H1 (cell line): ENCODE data around the gene CHCHD1. TPM values are rescaled to one million over a fixed set of nuclear protein-coding genes. Genes with fewer than 3 reads are reported as not detected.

Source experiments
- CTCF ChIA-PET: fragments of 300-600 bp; sonication (Branson Sonifier 250); formaldehyde crosslinking; loops from one replicate; lab custom pipeline; 2021; ENCODE audit not compliant: partially characterized antibody; lab: Charles Lee
- POLR2A ChIA-PET: fragments of 300-600 bp; sonication (Branson Sonifier 250); formaldehyde crosslinking; loops from one replicate; lab custom pipeline; 2021; ENCODE audit warnings: inconsistent platforms; ENCODE audit not compliant: partially characterized antibody; lab: Charles Lee
- DNase-seq, 2 experiments: peaks; one replicate each; pipeline versions ENCODE4 v3.0.0 to v3.0.0-alpha.2; 2010 to 2022; ENCODE audit warnings: low spot score in 2 of 2, low read depth in 1 of 2, mixed read lengths in 1 of 2
- FAIRE-seq: peaks from 2 replicates; lab custom pipeline; 2011; peaks lifted over from hg19 to GRCh38; lab: Jason Lieb, UNC
- H2AFZ ChIP-seq: 2 replicates; pipeline ENCODE4 v1.8.1; 2012; ENCODE audit warnings: low read length, inconsistent platforms
- H2AK5ac ChIP-seq: 2 replicates; pipeline ENCODE4 v1.6.1; 2013; ENCODE audit warnings: low read depth, low read length
- H2BK120ac ChIP-seq: replicated peaks from 2 replicates; pipeline ENCODE3; 2013; ENCODE audit warnings: low read depth, low read length, inconsistent platforms
- H2BK12ac ChIP-seq: 2 replicates; pipeline ENCODE4 v1.6.1; 2013; ENCODE audit warnings: low read depth, low read length
- H2BK15ac ChIP-seq: 2 replicates; pipeline ENCODE4 v1.6.1; 2013; ENCODE audit warnings: low read length
- H2BK20ac ChIP-seq: 2 replicates; pipeline ENCODE4 v1.6.1; 2013; ENCODE audit warnings: low read length
- H2BK5ac ChIP-seq: 2 replicates; pipeline ENCODE4 v1.6.1; 2013; ENCODE audit warnings: low read depth, low read length
- H3K14ac ChIP-seq: 2 replicates; pipeline ENCODE4 v1.6.1; 2013; ENCODE audit warnings: inconsistent platforms; ENCODE audit not compliant: insufficient read length
- H3K18ac ChIP-seq: 2 replicates; pipeline ENCODE4 v1.6.1; 2013; ENCODE audit warnings: low read length; ENCODE audit errors: extremely low read depth
- H3K23ac ChIP-seq: 2 replicates; pipeline ENCODE4 v1.6.1; 2013; ENCODE audit warnings: inconsistent platforms; ENCODE audit not compliant: insufficient read length
- H3K23me2 ChIP-seq: 2 replicates; pipeline ENCODE4 v1.6.1; 2013; ENCODE audit warnings: low read depth, low read length
- H3K27ac ChIP-seq: 2 replicates; pipeline ENCODE4 v1.6.1; 2011; ENCODE audit warnings: low read depth, low read length, inconsistent platforms
- H3K27me3 ChIP-seq, 4 experiments: replicated peaks in 1 of 4; 1 replicate in 1 of 4; 2 replicates in 3 of 4; pipeline versions ENCODE4 v1.6.1 to v1.8.1; 2011 to 2013; ENCODE audit warnings: low read length in 3 of 4, mild to moderate bottlenecking in 3 of 4, inconsistent platforms in 2 of 4, mixed read lengths in 2 of 4, moderate library complexity in 1 of 4; ENCODE audit not compliant: control insufficient read depth in 3 of 4, insufficient read depth in 3 of 4; ENCODE audit errors: extremely low read depth in 1 of 4
- H3K36me3 ChIP-seq, 4 experiments: 2 replicates each; pipeline versions ENCODE4 v1.6.1 to v1.8.1; 2011 to 2013; ENCODE audit warnings: mild to moderate bottlenecking in 4 of 4, low read length in 3 of 4, moderate library complexity in 2 of 4, control low read depth in 1 of 4, inconsistent platforms in 1 of 4; ENCODE audit not compliant: insufficient read depth in 4 of 4, control insufficient read depth in 2 of 4
- H3K4ac ChIP-seq: replicated peaks from 2 replicates; pipeline ENCODE3; 2013; ENCODE audit warnings: low read length, low read depth, mixed read lengths, inconsistent platforms; ENCODE audit not compliant: insufficient read length
- H3K4me1 ChIP-seq, 4 experiments: replicated peaks in 1 of 4; 1 replicate in 1 of 4; 2 replicates in 3 of 4; pipeline versions ENCODE4 v1.6.1 to v1.8.1; 2011 to 2013; ENCODE audit warnings: low read length in 3 of 4, inconsistent platforms in 2 of 4, mixed read lengths in 1 of 4; ENCODE audit not compliant: insufficient read depth in 4 of 4, control insufficient read depth in 3 of 4
- H3K4me2 ChIP-seq, 2 experiments: 2 replicates each; pipeline versions ENCODE4 v1.6.1 to v1.8.1; 2011 to 2013; ENCODE audit warnings: low read depth in 2 of 2, low read length in 2 of 2, control low read depth in 1 of 2, inconsistent platforms in 1 of 2, mild to moderate bottlenecking in 1 of 2; ENCODE audit not compliant: insufficient read depth in 1 of 2
- H3K4me3 ChIP-seq, 4 experiments: fragments of 200-600, 300-600 bp in 1 of 4; sonication (generic), shearing (Covaris generic), sonication (Bioruptor Twin) in 1 of 4; 2 replicates each; pipeline versions ENCODE4 v1.5.1 to v1.8.1; 2011 to 2016; ENCODE audit warnings: low read length in 4 of 4, low read depth in 3 of 4, control low read depth in 2 of 4, inconsistent platforms in 2 of 4, mild to moderate bottlenecking in 2 of 4, mixed read lengths in 1 of 4, moderate library complexity in 1 of 4; ENCODE audit not compliant: insufficient read depth in 2 of 4; ENCODE audit errors: extremely low read depth in 1 of 4
- H3K56ac ChIP-seq: replicated peaks from 2 replicates; pipeline ENCODE3; 2013; ENCODE audit warnings: low read depth, mild to moderate bottlenecking, mixed read lengths, low read length, inconsistent platforms; ENCODE audit not compliant: insufficient read length
- H3K79me1 ChIP-seq: 2 replicates; pipeline ENCODE4 v1.6.1; 2013; ENCODE audit warnings: low read depth, low read length, control low read depth
- H3K79me2 ChIP-seq, 2 experiments: 2 replicates each; pipeline versions ENCODE4 v1.6.1 to v1.8.1; 2012 to 2013; ENCODE audit warnings: low read length in 2 of 2, mild to moderate bottlenecking in 2 of 2, inconsistent platforms in 1 of 2; ENCODE audit not compliant: insufficient read depth in 2 of 2, control insufficient read depth in 1 of 2
- H3K9ac ChIP-seq, 4 experiments: replicated peaks in 1 of 4; 1 replicate in 1 of 4; 2 replicates in 3 of 4; pipeline versions ENCODE4 v1.6.1 to v1.8.1; 2011 to 2013; ENCODE audit warnings: low read depth in 3 of 4, low read length in 3 of 4, control low read depth in 2 of 4, mild to moderate bottlenecking in 2 of 4, moderate library complexity in 2 of 4, inconsistent platforms in 1 of 4; ENCODE audit errors: extremely low read depth in 1 of 4
- H3K9me3 ChIP-seq, 2 experiments: 2 replicates each; pipeline versions ENCODE4 v1.6.1 to v1.8.1; 2012 to 2013; ENCODE audit warnings: mild to moderate bottlenecking in 2 of 2, moderate library complexity in 2 of 2, control low read depth in 1 of 2, inconsistent platforms in 1 of 2, low read depth in 1 of 2, low read length in 1 of 2, mixed read lengths in 1 of 2; ENCODE audit not compliant: insufficient read depth in 2 of 2
- H4K20me1 ChIP-seq, 2 experiments: replicated peaks in 1 of 2; 2 replicates each; pipeline versions ENCODE3 to v1.8.1; 2011 to 2013; ENCODE audit warnings: inconsistent platforms in 2 of 2, low read length in 2 of 2, mild to moderate bottlenecking in 1 of 2; ENCODE audit not compliant: insufficient read depth in 2 of 2, control insufficient read depth in 1 of 2
- H4K5ac ChIP-seq: 2 replicates; pipeline ENCODE4 v1.6.1; 2013; ENCODE audit warnings: low read length, low read depth, mixed read lengths, inconsistent platforms; ENCODE audit not compliant: insufficient read length
- H4K8ac ChIP-seq: 2 replicates; pipeline ENCODE4 v1.8.0; 2013; ENCODE audit warnings: mild to moderate bottlenecking, moderate library complexity, low read length, inconsistent platforms; ENCODE audit not compliant: insufficient read depth; ENCODE audit errors: extremely low read depth
- H4K91ac ChIP-seq: replicated peaks from 2 replicates; pipeline ENCODE3; 2013; ENCODE audit warnings: low read length, mixed read lengths, inconsistent platforms; ENCODE audit not compliant: insufficient read length
- CTCF ChIP-seq, 3 experiments: IDR thresholded peaks; 1 replicate in 2 of 3; 2 replicates in 1 of 3; pipeline versions ENCODE4 v1.5.1 to v1.6.1; 2011; ENCODE audit warnings: low read length in 3 of 3, mild to moderate bottlenecking in 3 of 3, inconsistent platforms in 2 of 3, low read depth in 1 of 3, moderate library complexity in 1 of 3; ENCODE audit not compliant: insufficient read depth in 1 of 3; ENCODE audit errors: control extremely low read depth in 1 of 3
- SUZ12 ChIP-seq: fragments of 200-600 bp; sonication (generic); IDR thresholded peaks from 2 replicates; pipeline ENCODE4 v1.6.1; 2012; ENCODE audit warnings: mild to moderate bottlenecking, inconsistent platforms, low read length, moderate library complexity, mixed read lengths
- WGBS, 2 experiments: shearing (Covaris generic) in 1 of 2; methylation state at CpG; one replicate each; pipeline versions ENCODE4 v1.1.6 to v1.1.7; 2013 to 2015; ENCODE audit warnings: low lambda C conversion rate in 2 of 2, mixed read lengths in 2 of 2, inconsistent platforms in 1 of 2, low coverage in 1 of 2, missing lambda C conversion rate in 1 of 2; ENCODE audit not compliant: insufficient replicate concordance in 2 of 2, insufficient coverage in 1 of 2, insufficient read length in 1 of 2; ENCODE audit errors: extremely low coverage in 1 of 2, missing lambda C conversion rate in 1 of 2; 5-methylcytosine and 5-hydroxymethylcytosine counted together
- polyA plus RNA-seq, 7 experiments: library from polyadenylated mRNA; depleted of rRNA in 3 of 7; stranded (reverse) in 5 of 7; unstranded in 2 of 7; fragments of >200 nt in 5 of 7; fragments of 200-250 nt in 2 of 7; gene quantifications; 1 replicate in 5 of 7; 2 replicates in 1 of 7; 4 replicates in 1 of 7; pipeline versions ENCODE4 v1.2.1 to v1.2.3, GENCODE V29; 2011 to 2013; ENCODE audit warnings: missing spikeins in 2 of 7, mixed read lengths in 2 of 7
- total RNA-seq: library from RNA; stranded (reverse); fragmentation: NEBNext Ultra II Directional; extraction: Animal tissue kit (Norgen Biotek cat#: 25700); gene quantifications from 2 replicates; pipeline ENCODE4 v1.2.1, GENCODE V29; 2021

CHCHD1 gene
- total and polyA plus RNA-seq, 2 of the 8 experiments (the other 6 are each of a cell fraction or from before 2014, with no cell fraction given), result 44.9 to 58.1 TPM

DNA sequence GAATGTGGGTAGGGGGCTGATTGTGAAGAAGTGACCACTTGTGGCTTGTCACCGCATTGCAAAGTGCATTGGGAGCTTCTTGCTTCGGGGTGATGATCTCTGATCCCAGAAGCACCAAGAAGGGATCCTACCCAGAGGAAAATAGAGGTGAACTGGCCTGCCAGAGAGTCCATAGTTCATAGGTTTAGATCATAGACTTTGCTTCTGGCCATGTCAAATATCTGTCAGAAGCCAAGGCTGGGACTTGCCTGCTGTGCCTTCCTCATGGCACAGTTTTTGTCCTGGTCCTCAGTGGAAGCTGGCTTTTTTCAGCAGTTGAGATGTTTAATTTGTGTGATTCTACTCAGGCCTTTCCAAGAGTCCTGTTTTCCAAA is 4.7 kb downstream of the CHCHD1 start:
- ChIA-PET CTCF (interaction anchor here (0.6 to 2.2 kb wide), 13 partner anchors 8 to 100 kb away, joined by 3 to 13 read pairs (median 4); a partner anchor contains a TSS), POLR2A (interaction anchor here (0.6 to 6.3 kb wide), 10 partner anchors 8 to 322 kb away, joined by 3 to 79 read pairs (median 4); partner anchors contain the start of gene SEC24C)
- peak overlapping the region; percentile 84 to 91 for H3K4me2 ChIP-seq
- H2BK20ac ChIP-seq, result no peak overlapping the region
- H2BK15ac ChIP-seq, result no peak overlapping the region
- peaks cover 0 to 27% of the 10 kb centered on the region in 2 experiments; a peak in 3 of 4 replicates for H3K79me2 ChIP-seq
- H3K27me3 ChIP-seq, result no peaks in the 10 kb centered on the region
- H4K91ac ChIP-seq, result no peak overlapping the region
- H3K14ac ChIP-seq, result no peak overlapping the region
- H3K56ac ChIP-seq, result no peak overlapping the region
- H2BK5ac ChIP-seq, result no peak overlapping the region
- no peak overlapping the region for H4K5ac ChIP-seq
- H3K23ac ChIP-seq, result no peak overlapping the region
- H3K79me1 ChIP-seq, result no peaks in the 10 kb centered on the region; the same call in 1 of the 2 replicates
- no peak overlapping the region for H4K8ac ChIP-seq
- H2BK12ac ChIP-seq, result no peak overlapping the region
- peaks cover 2 to 11% (median 6%) of the 10 kb centered on the region in 4 experiments; a peak in 5 of 8 replicates for H3K36me3 ChIP-seq
- peaks cover 3 to 12% of the 10 kb centered on the region in 2 experiments for H4K20me1 ChIP-seq
- TF ChIP-seq CTCF (IDR thresholded peaks at IDR 0.05; ENCODE audit: control extremely low read depth in 1 of 3, insufficient read depth in 1 of 3, low read depth in 1 of 3, low read length in 3 of 3) (peak in 1 of 3 experiments; percentile 24; a peak in 1 of 4 replicates), SUZ12 (no peak)
- FAIRE-seq (no peak), DNase-seq (no peak)
- 30% methylated on average over 2 of the region's 2 CpGs; no CpG with 5 or more reads in 1 of the 2 experiments for WGBS, 2 experiments
- H3K9me3 ChIP-seq, result no peaks in the 10 kb centered on the region
- H3K4me3 ChIP-seq, result peak overlapping the region; percentile 71 to 96 (median 90)
- H3K18ac ChIP-seq, result no peak overlapping the region
- peak overlapping the region in 1 of 4 experiments; percentile 77; a peak in 2 of 7 replicates for H3K9ac ChIP-seq
- no peak overlapping the region for H2AK5ac ChIP-seq
- no peak overlapping the region for H2BK120ac ChIP-seq
- no peak overlapping the region for H3K27ac ChIP-seq
- peaks cover 10% of the 10 kb centered on the region for H3K23me2 ChIP-seq
- no peak overlapping the region for H3K4ac ChIP-seq
- no peak overlapping the region for H2AFZ ChIP-seq
- H3K4me1 ChIP-seq, result peaks cover 0 to 4% (median 2%) of the 10 kb centered on the region in 4 experiments; a peak in 4 of 7 replicates
